Body of pancreas (tissue), 4 donors: ENCODE data around the gene EFCAB13.
"Not testable (repeated sequence)": the region's sequence is repeated elsewhere in the genome, so short reads cannot be mapped to it uniquely, and the experiment has no call there.

Experiments
- POLR2A ChIP-seq, 3 donors: fragments of 450-650 bp; IDR thresholded peaks; one replicate each; pipeline ENCODE4 v1.6.1; 2016; ENCODE audit warnings: antibody characterized with exemption in 3 of 3, mild to moderate bottlenecking in 2 of 3
- TF ChIP-seq, protein P1 (sequence below), 7 experiments: fragments of 450-650 bp in 4 of 7; fragments of 200-600 bp in 3 of 7; sonication (generic) in 3 of 7; IDR thresholded peaks; one replicate each; pipeline ENCODE4 v1.5.1; 2016 to 2019; ENCODE audit warnings: antibody characterized with exemption in 7 of 7

DNA sequence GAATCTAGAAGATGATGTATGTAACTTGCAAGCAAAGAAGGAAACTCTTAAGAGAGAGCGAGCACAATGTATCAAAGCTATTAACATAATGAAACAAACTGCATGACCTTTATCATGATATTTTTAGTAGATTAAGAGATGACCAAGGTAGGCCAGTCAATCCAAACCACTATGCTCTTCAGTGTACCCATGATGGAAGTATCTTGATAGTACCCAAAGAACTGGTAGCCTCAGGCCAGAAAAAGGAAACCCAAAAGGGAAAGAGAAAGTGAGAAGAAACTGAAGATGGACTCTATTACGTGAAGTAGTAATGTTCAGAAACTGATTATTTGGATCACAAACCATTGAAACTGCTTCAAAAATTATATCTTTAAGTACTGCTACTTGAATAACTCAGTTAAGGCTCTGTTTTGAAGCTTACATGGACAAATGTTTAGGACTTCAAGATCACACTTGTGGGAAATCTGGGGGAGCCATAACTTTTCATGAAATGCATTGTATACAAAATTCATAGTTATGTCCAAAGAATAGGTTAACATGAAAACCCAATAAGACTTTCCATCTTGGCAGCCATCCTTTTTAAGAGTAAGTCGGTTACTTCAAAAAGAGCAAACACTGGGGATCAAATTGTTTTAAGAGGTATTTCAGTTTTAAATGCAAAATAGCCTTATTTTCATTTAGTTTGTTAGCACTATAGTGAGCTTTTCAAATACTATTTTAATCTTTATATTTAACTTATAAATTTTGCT is 102.3 kb downstream of the EFCAB13 start:
- TF ChIP-seq, protein P1, sequence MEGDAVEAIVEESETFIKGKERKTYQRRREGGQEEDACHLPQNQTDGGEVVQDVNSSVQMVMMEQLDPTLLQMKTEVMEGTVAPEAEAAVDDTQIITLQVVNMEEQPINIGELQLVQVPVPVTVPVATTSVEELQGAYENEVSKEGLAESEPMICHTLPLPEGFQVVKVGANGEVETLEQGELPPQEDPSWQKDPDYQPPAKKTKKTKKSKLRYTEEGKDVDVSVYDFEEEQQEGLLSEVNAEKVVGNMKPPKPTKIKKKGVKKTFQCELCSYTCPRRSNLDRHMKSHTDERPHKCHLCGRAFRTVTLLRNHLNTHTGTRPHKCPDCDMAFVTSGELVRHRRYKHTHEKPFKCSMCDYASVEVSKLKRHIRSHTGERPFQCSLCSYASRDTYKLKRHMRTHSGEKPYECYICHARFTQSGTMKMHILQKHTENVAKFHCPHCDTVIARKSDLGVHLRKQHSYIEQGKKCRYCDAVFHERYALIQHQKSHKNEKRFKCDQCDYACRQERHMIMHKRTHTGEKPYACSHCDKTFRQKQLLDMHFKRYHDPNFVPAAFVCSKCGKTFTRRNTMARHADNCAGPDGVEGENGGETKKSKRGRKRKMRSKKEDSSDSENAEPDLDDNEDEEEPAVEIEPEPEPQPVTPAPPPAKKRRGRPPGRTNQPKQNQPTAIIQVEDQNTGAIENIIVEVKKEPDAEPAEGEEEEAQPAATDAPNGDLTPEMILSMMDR (IDR thresholded peaks at IDR 0.05) = not testable (repeated sequence)
- not testable (repeated sequence) for TF ChIP-seq POLR2A (IDR thresholded peaks at IDR 0.05)
